ENCODE measurements around the gene OSMR.

GRCh38 chr5:38891563-38891962 is 45.8 kb downstream of the OSMR start:
- TF ChIP-seq TAF1 (IDR thresholded peaks at IDR 0.05; ENCODE audit: borderline replicate concordance, low read depth, low read length) (no peak), POLR2AphosphoS5 (IDR thresholded peaks at IDR 0.05; ENCODE audit: low read depth, low read length) (no peak)
